ENCODE data around the gene SLC38A10. TPM values are rescaled to one million over a fixed set of nuclear protein-coding genes. Genes with fewer than 3 reads are reported as not detected.
A peak's percentile ranks its signal among the peaks of the same experiment; 100 is the strongest.

The SLC38A10 gene
- total and polyA plus RNA-seq, 2 of the 13 experiments (the other 11 are each of a cell fraction or from before 2014, with no cell fraction given): 23.4 to 55.8 TPM

DNA sequence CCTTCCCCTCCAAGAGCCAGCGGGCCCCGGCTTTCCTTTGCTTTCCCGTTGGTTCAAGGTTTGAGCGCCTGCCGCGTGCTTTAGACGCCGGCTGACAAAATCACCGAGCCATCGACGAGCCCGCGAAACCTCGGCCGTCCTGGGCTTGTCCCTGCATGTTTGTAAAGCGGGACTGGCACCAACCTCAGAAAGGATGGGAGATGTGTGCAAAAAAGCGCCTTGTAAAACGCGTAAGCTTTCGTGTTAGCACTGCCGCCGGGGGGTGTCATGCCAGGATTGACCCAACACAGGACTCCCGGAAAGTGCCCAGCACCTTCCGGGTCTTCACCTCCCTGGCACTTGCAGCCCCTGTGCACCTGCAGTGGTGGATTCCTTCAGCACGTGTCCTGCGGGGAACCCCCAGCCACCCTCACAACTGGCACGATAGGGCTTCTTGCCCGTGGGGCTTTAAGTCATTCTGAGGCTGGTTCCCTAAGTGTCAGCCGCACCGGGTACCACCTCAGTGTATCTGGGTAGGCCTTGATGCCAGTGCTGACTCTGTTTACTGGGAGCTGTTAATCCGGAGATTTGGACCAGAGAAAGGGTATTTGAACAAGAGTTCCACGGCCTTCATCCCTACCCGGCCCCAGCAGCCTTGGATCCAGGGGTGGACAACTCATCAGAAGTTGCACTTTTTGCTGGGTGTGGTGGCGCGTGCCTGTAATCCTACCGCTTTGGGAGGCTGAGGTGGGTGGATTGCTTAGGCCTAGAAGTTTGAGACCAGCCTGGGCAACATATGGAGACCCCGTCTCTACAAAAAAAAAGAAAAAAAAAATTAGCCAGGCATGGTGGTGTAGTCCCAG is 55.2 kb downstream of the SLC38A10 start (continued):
- TF ChIP-seq, protein P1, sequence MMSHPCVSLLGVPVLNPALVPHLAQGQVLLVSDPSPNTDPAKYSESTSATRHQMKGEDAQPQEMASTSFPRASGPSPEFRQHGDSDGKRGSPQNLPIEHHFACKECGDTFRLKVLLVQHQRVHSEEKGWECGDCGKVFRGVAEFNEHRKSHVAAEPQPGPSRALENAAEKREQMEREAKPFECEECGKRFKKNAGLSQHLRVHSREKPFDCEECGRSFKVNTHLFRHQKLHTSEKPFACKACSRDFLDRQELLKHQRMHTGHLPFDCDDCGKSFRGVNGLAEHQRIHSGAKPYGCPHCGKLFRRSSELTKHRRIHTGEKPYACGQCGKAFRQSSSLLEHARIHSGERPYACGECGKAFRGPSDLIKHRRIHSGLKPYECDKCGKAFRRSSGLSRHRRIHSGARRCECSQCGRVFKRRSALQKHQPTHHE (CRISPR knock-in tag; IDR thresholded peaks at IDR 0.05; ENCODE audit: borderline replicate concordance): no peak
- TF ChIP-seq MIXL1 (CRISPR knock-in tag; IDR thresholded peaks at IDR 0.05): no peak
- no peak for TF ChIP-seq HDAC2 (CRISPR knock-in tag; IDR thresholded peaks at IDR 0.05)
- TF ChIP-seq NFYB (CRISPR knock-in tag; IDR thresholded peaks at IDR 0.05): no peak
- TF ChIP-seq MYC (CRISPR knock-in tag; IDR thresholded peaks at IDR 0.05; ENCODE audit: borderline replicate concordance): peak; percentile 52; the same call in 1 of the 2 replicates
- TF ChIP-seq ZNF766 (CRISPR knock-in tag; IDR thresholded peaks at IDR 0.05; ENCODE audit: borderline replicate concordance): 0 out of 2 replicates have a peak, but pooled peaks have one; percentile 70
- TF ChIP-seq HNF4G (IDR thresholded peaks at IDR 0.05; ENCODE audit: borderline replicate concordance, low read depth, low read length): no peak
- TF ChIP-seq HNF4G (CRISPR knock-in tag; IDR thresholded peaks at IDR 0.05; ENCODE audit: borderline replicate concordance, low read depth): no peak
- no peak for TF ChIP-seq CEBPB (IDR thresholded peaks at IDR 0.05; ENCODE audit: borderline replicate concordance, low read depth, low read length)
- TF ChIP-seq, protein P2, sequence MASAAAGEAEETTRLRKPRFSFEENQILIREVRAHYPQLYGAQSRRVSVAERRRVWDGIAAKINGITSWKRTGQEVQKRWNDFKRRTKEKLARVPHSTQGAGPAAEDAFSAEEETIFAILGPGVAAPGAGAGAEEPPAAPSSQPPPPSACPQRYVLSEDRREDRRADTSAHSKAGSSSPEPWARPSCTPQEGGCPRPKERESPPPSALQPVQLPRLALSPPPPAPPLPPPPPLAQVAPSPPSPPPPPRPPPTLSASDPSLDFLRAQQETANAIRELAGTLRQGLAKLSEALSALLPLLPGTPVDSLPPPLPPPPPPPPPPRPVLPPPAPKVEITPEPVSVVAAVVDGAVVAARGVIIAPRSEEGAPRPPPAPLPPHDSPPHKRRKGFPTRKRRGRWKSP (CRISPR knock-in tag; IDR thresholded peaks at IDR 0.05): peak; percentile 56; the same call in 1 of the 2 replicates
- peak; percentile 48; the same call in 1 of the 2 replicates for TF ChIP-seq ZNF709 (CRISPR knock-in tag; IDR thresholded peaks at IDR 0.05)
- TF ChIP-seq FOXM1 (CRISPR knock-in tag; IDR thresholded peaks at IDR 0.05): no peak
- no peak for TF ChIP-seq ZNF326 (CRISPR knock-in tag; IDR thresholded peaks at IDR 0.05; ENCODE audit: borderline replicate concordance)
- no peak for TF ChIP-seq ADNP (CRISPR knock-in tag; IDR thresholded peaks at IDR 0.05)
- TF ChIP-seq MEIS2 (CRISPR knock-in tag; IDR thresholded peaks at IDR 0.05): no peak
- TF ChIP-seq GATAD1 (CRISPR knock-in tag; IDR thresholded peaks at IDR 0.05): no peak
- no peak for TF ChIP-seq KDM5B (CRISPR knock-in tag; IDR thresholded peaks at IDR 0.05; ENCODE audit: borderline replicate concordance)
- no peak for TF ChIP-seq SOX6 (IDR thresholded peaks at IDR 0.05)
- 0 out of 2 replicates have a peak, but pooled peaks have one; percentile 28 for TF ChIP-seq SOX6 (CRISPR knock-in tag; IDR thresholded peaks at IDR 0.05)
- no peak for TF ChIP-seq SP1 (IDR thresholded peaks at IDR 0.05)
- TF ChIP-seq SP1 (CRISPR knock-in tag; IDR thresholded peaks at IDR 0.05): 0 out of 2 replicates have a peak, but pooled peaks have one; percentile 4
- TF ChIP-seq ETV6 (CRISPR knock-in tag; conservative IDR thresholded peaks at IDR 0.05): no peak
- TF ChIP-seq PRMT3 (CRISPR knock-in tag; IDR thresholded peaks at IDR 0.05; ENCODE audit: borderline replicate concordance, low read depth): no peak
- TF ChIP-seq, protein P3, sequence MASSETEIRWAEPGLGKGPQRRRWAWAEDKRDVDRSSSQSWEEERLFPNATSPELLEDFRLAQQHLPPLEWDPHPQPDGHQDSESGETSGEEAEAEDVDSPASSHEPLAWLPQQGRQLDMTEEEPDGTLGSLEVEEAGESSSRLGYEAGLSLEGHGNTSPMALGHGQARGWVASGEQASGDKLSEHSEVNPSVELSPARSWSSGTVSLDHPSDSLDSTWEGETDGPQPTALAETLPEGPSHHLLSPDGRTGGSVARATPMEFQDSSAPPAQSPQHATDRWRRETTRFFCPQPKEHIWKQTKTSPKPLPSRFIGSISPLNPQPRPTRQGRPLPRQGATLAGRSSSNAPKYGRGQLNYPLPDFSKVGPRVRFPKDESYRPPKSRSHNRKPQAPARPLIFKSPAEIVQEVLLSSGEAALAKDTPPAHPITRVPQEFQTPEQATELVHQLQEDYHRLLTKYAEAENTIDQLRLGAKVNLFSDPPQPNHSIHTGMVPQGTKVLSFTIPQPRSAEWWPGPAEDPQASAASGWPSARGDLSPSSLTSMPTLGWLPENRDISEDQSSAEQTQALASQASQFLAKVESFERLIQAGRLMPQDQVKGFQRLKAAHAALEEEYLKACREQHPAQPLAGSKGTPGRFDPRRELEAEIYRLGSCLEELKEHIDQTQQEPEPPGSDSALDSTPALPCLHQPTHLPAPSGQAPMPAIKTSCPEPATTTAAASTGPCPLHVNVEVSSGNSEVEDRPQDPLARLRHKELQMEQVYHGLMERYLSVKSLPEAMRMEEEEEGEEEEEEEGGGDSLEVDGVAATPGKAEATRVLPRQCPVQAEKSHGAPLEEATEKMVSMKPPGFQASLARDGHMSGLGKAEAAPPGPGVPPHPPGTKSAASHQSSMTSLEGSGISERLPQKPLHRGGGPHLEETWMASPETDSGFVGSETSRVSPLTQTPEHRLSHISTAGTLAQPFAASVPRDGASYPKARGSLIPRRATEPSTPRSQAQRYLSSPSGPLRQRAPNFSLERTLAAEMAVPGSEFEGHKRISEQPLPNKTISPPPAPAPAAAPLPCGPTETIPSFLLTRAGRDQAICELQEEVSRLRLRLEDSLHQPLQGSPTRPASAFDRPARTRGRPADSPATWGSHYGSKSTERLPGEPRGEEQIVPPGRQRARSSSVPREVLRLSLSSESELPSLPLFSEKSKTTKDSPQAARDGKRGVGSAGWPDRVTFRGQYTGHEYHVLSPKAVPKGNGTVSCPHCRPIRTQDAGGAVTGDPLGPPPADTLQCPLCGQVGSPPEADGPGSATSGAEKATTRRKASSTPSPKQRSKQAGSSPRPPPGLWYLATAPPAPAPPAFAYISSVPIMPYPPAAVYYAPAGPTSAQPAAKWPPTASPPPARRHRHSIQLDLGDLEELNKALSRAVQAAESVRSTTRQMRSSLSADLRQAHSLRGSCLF (CRISPR knock-in tag; IDR thresholded peaks at IDR 0.05; ENCODE audit: borderline replicate concordance): 0 out of 2 replicates have a peak, but pooled peaks have one; percentile 30

All from HepG2 (cell line).